IPS-NIHi11 (cell line): Measurements from ENCODE around the gene BTG2.
"Not testable (repeated sequence)": the region's sequence is repeated elsewhere in the genome, so short reads cannot be mapped to it uniquely, and the experiment has no call there.

Experiments
- DNase-seq: peaks from one replicate; pipeline ENCODE4 v3.0.0; 2012; ENCODE audit warnings: mixed read lengths, low spot score

BTG2 gene, protein sequence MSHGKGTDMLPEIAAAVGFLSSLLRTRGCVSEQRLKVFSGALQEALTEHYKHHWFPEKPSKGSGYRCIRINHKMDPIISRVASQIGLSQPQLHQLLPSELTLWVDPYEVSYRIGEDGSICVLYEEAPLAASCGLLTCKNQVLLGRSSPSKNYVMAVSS

DNA sequence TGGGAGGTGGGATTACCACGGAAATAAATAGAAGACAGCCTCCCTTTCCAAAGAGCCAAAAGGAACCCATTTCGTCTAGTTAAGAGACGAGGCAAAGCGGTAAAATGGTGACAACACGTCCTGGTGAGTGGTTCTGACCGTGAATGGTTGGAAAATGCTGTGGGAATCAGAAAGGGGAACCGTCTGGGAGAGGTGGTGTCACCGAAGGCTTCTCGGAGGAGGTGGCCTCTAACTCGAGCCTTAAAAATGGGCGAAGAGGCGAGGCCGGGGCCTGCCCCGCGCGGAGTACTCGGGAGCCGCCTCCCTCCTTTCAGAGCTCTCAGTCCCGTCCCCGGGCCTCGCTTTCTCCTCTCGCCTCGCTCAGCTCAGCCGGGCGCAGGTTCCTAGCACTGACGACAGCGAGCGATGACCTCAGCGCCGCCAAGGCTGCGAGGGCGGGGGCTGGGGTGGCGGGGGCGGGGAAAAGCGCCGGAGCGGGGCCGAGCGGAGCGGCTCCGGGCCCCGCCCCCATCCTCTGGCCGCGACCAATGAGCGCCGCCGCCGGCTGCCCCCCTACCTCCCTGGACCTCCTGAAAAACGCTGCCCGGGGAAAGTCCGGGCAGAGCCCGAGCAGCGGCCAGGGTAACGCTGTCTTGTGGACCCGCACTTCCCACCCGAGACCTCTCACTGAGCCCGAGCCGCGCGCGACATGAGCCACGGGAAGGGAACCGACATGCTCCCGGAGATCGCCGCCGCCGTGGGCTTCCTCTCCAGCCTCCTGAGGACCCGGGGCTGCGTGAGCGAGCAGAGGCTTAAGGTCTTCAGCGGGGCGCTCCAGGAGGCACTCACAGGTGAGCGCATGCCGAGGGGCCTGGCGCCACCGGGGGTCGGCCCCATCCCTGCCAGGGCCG lies at the start of gene BTG2:
Gene BTG2, plus strand, starts transcription at position 601 of the 890 bp plus-strand sequence. Its CDS starts 88 bp downstream, at position 689.
- DNase-seq, result peak; percentile 96

DNA sequence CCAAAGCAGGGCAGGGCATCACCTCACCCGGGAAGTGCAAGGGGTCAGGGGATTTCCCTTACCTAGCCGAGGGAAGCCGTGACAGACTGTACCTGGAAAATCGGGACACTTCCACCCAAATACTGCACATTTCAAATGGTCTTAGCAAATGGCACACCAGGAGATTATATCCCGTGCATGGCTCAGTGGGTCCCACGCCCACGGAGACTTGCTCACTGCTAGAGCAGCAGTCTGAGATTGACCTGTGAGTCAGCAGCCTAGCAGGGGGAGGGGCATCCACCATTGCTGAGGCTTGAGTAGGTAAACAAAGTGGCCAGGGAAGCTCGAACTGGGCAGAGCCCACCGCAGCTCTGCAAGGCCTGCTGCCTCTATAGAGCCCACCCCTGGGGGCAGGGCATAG lies 48.7 kb upstream of the BTG2 start:
- DNase-seq, result not testable (repeated sequence)

GRCh38 chr1:203263496-203263895 lies 41.8 kb upstream of the BTG2 start:
- DNase-seq, result no peak

- DNase-seq, result no peak
These were observed 41.2 kb upstream of the BTG2 start for GRCh38 chr1:203264052-203264501.

DNA sequence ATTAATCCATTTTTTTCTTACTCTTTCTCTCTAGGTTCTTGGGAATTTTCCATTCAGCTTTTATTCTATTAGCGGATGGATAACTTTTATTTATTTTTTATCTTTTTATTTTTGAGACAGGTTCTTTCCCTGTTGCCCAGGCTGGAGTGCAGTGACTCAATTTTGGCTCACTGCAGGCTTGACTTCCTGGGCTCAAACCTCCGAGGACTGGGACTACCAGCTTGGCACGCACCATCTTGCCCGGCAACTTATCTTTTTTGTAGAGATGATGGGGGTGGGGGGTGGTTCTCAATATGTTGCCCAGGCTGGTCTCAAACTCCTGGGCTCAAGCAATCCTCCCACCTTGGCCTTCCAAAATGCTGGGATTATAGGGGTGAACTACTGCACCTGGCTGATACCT lies 39.8 kb upstream of the BTG2 start:
- no peak for DNase-seq

DNA sequence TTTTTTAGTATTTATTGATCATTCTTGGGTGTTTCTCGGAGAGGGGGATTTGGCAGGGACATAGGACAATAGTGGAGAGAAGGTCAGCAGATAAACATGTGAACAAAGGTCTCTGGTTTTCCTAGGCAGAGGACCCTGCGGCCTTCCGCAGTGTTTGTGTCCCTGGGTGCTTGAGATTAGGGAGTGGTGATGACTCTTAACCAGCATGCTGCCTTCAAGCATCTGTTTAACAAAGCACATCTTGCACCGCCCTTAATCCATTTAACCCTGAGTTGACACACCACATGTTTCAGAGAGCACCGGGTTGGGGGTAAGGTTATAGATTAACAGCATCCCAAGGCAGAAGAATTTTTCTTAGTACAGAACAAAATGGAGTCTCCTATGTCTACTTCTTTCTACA lies 39.2 kb upstream of the BTG2 start:
- DNase-seq, result not testable (repeated sequence)

GRCh38 chr1:203267347-203267846 lies 37.9 kb upstream of the BTG2 start:
- peak; percentile 73 for DNase-seq

- DNase-seq, result no peak
These were observed 37.4 kb upstream of the BTG2 start for GRCh38 chr1:203267912-203268311.

DNA sequence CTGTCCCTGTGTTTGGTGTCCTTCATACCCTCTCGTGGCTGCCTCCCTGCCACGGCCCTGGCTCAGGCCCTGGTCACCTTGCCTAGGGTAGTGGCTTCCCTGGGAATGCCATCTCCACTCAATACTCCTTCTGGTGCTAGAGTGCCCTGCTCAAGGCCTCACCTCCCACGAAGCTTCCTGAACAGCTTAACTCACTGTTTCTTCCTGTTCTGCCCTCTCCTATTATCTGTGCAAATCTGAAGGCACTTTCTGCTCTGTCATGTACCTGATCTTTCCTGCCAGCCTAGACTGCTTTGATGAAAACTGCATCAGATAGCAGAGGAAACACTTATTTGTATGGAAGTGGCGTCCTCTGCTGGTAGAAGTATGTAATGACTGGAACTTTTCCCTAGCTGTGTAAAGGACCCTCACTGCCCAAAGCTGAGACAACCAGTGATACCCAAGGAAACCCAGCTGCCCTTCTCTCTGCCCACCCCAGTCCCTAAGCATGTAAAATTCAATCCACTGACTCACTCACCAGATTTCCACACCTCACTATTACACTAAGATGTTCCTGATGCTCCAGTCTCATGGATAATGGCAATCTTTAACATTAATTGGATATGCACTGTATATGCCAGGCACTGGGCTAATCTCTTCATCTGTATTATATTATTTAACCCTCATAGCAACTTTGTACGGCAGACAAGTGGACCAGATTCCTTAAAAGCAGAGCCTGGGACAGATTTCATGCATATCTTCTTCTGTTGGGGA lies 36.2 kb upstream of the BTG2 start:
- DNase-seq, result peak; percentile 67

DNA sequence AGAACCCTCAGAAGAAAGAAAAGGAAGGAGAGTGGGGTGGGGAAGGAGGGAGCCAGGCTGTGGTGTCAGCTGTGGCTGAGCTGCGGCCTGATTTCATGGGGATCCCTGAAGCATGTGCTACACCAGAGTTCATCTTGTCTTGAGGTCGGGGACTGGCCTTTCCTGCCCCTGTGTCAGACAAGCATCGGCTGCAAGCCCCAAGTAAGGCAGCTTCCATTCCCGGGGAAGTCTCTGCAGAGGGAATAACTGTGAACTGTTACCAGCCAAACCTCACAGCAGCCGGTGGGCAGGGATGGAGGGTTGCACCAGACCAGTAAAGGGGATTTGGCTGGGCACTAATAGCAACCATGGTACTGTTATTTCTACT lies 35.7 kb upstream of the BTG2 start:
- no peak for DNase-seq

GRCh38 chr1:203270448-203270847 lies 34.9 kb upstream of the BTG2 start:
- DNase-seq, result no peak

GRCh38 chr1:203271018-203271743 lies 34.1 kb upstream of the BTG2 start:
- DNase-seq, result peak; percentile 52

GRCh38 chr1:203271962-203272632 lies 33.2 kb upstream of the BTG2 start:
- no peak for DNase-seq

GRCh38 chr1:203272633-203273205 lies 32.6 kb upstream of the BTG2 start:
- DNase-seq, result no peak

DNA sequence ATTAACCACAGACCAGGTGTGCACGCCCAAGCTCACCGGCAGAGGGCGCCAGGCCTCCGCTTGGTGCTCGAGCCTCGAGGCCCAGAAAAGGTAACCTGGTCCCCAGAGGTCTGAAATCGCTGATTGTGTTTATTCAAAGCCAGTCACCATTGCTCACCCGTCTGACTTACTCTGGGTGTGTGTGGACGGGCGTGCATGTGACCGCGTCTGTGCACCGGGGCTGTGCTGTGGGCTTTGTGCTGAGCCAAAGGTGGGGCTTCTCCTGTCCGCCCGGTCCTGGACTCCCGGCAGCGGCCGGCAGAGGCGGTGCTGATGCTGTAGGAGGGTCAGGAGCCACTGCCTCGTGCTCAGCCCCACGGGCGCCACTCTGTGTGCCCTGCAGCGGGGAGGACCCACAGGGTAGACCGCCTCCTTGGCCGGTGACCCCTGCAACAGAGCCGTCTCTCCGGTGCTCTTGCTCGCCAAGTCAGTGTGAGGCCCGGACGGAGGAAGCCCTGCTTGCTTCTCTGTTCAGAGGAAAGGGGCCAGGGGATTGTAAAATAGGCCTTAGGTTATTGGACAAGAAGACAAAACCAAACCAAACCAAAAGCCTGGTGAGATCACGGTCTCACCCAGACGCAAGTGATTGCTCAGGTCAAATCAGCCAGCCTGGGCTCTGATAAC lies 32.0 kb upstream of the BTG2 start:
- peak; percentile 76 for DNase-seq

GRCh38 chr1:203273869-203274602 lies 31.3 kb upstream of the BTG2 start:
- no peak for DNase-seq

GRCh38 chr1:203274603-203275381 lies 30.5 kb upstream of the BTG2 start:
- no peak for DNase-seq

- DNase-seq, result no peak
These were observed 29.6 kb upstream of the BTG2 start for GRCh38 chr1:203275656-203276272.
